Limb (tissue), 2 donors: Measurements from ENCODE around the gene TGFBR1.
A peak's percentile ranks its signal among the peaks of the same experiment; 100 is the strongest.

ENCODE experiments used
- DNase-seq, 2 donors: peaks; one replicate each; pipeline ENCODE4 v3.0.0-alpha.2; 2016; ENCODE audit errors: extremely low spot score in 2 of 2

TGFBR1 gene

GRCh38 chr9:99169982-99170761, 65.3 kb downstream of the TGFBR1 start:
- no peak for DNase-seq

DNA sequence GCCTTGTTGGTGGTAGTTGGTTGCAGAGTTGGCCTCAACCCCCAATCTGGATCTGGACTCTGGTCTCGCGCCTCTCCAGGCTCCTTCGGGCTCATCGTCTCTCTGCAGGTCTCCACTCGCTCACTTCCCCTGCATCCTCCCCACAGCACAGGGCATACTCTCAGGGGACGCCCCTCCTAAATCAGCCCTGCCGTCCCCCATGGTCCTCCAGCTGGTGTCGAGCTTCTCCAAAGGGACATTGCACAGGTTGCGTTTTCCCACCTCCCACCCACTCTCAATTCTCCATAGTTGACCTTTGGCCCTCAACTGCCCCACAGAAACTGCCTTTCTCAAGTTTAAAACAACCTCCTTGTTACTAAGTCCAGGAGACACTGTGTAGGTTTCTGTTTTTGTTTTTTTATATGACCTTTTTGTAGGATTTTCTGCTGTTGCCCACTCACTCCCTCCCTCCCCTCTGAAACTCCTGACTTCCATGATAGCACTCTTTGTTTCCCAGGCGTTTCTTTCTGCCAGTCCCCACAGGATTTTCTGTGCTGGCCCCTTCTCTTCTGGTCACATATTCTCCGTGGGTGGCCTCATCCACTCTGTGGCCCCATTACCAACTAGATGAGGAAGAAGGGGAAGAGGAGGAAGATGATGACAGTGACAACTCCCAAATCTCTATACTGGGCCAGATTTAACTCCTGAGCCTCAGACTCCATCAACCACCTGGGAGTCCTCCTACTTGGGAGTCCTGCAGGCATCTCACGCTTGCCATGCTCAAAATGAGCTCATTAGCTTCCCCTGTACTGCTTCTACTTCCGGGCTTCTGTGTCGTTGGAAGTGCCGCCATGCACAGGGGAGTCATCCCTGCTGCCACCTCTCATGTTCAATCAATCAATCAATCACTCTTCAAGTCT, 66.6 kb downstream of the TGFBR1 start:
- no peak for DNase-seq

DNA sequence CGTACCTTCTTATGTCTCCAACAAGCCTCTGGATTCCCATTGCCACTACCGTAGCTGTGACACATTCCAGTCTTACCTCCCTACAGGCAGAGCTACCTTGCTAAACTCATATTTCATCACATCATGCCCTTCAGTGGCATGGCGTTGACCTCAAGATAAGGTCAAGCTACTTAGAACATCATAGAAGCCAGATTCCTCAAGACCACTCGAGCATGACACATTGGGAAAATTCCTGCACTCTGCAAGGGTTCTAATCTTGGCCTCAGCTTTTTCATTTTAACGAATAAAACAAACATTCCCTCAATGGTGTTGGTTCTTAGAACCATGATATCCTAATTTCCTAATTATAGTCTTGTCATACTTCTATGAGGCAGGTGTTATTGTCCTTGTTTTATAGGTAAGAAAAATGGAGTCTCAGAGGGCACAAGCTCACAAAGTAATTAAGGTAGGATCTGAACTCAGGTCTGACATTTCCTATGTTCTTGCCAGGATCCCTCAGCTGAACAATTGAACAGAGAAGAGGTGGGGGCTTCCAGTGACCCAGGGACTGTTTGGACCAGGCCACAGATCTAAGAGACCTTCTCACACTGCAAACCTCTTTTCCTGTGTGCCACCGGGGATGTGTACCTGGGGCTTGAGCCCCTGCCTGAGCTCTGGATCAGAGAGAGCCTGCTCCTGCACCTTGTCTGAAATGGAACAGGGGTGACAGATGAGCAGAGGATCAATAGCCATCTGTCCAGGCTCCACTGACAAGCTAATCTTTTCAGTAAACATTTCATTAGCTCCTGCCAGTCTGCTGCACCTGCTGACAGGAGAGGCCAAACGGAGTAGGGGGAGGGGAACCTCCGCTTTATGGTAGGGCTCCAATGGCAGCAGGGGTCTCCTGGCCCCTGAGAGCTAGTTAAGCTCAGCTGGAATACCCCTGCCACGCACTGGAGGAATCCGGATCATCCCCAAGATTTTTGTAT, 67.5 kb downstream of the TGFBR1 start:
- DNase-seq = no peak

DNA sequence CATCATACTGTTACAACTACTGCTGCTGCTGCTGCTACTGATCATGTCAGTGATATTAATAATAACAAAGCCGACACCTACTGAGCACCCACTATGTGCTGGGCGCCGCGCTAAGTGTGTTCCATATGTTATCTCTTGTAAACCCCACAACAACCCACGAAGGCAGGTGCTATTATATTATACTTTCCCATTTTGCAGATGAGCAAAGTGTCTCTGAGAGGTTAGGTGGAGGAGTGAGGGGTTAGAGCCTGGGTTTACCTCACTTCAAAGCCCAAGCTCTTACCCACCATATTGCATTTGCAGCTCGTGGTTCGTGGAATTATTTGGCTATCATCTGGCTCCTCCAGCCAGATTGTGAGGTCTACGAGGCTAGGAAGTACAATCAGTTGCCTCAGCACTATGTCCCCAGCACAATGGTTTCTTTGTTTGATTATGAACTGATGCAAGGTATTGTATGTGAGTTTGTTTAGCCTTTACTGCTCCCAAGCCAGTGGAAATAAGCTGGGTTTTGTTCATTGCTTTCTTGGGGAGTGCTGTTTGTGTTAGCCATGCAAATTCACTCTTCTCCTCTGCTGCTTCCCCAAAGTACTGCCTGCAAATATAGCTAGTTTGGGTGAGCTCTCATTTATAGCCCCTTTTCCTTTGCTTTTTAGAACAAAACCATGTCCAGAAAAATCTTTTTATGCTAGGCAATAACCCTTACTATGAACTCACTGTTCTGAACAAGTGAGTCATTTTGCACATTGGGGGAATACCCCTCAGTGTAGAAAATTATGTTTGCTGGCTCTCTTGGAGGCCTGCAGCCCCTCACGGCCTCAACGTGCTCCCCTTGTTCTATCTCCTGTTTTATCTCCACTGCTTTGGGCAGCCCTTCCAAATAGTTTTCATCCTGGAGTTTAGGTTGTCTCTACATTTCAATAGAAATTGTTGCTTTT, 68.9 kb downstream of the TGFBR1 start:
- no peak for DNase-seq

DNA sequence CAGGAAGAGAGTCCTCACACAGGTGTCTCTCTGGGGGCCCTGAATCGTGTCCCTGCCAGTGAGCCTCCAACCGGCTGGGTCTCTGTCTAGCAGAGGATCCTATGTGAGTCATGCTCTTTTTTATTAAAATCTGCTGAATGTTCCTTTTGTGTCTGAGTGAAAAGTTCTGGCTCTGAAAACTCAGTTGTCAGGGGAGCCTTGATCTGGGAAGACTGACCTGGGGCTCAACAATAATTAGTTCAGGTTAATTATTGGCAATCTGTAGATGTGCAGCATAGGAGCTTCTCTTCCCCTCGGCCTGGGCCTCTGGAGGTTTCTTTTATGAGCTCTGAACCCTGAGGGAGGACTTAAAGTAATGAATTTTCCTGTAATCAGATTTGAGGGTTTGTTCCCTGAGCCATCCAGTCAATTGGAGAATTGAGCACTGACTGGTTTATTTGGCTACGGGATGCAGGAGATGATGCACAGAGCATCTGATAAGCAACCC, 71.7 kb downstream of the TGFBR1 start:
- no peak for DNase-seq

- no peak for DNase-seq
These were observed 72.9 kb downstream of the TGFBR1 start for GRCh38 chr9:99177576-99178366.

DNA sequence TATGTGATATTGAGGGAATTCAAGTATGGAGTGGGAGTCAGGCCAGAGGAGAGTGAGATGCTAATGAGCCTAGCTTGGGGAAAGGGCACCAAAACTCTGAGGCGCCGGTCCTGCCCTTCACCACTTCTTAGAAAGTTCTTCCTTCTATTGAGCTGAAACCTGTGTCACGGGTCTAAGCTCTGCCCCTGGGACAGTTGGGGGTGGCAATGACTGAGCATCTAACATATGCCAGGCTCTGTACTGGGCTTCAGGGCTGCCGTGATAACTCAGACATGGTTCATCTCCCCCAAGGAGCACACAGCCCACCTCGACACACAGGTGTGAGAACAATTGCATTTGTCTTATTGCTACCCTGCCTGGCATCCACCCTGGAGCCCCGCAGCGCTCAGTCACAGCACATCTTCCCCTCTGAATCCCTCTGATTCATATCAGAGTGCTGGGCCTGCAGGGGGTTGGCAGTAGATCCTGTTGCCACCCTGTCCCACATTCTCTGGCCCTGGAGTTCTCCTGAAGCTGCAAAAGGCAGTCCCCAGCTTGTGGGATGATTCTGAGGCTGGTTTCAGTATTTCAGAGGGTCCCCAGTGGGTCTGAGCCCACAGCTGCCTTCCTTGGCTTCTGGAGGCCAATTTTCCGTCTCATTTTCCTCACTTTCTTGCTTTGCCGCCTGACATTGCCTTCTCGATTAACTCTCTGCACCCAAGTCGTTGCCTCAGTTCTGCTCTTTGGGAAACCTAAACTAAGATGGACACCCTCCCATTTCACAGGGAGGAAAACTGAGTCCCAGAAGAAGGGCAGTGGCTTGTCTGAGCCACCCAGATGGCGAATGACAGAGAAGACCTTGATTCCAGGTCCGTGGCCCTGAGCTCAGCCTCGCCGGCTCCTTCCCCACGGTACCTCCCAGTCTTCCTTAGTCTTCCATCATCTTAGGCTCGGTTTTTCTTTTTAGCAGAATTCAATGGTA, 74.3 kb downstream of the TGFBR1 start:
- DNase-seq = no peak

GRCh38 chr9:99180199-99180598, 75.3 kb downstream of the TGFBR1 start:
- no peak for DNase-seq

DNA sequence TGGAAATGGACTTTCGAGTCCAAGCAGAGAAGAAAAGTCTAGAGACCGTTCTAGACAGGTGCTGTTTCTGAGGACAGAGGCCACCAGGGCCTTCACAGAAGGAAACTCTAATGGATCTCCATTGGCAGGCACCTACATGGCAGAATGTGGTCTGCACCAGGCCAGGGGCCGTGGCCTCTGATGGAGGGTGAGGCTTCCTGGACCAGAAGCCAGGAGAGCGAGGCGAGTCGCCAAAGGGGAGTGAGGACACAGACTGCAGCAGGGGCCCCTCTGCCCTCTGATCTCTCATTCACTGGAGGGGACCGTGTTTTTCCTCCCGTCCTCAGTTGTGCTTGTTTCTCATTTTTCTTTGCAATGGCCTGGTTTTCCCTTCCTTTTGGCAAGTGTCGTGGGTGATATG, 75.7 kb downstream of the TGFBR1 start:
- DNase-seq = no peak

GRCh38 chr9:99181206-99181605, 76.3 kb downstream of the TGFBR1 start:
- DNase-seq = no peak

GRCh38 chr9:99181621-99182020, 76.7 kb downstream of the TGFBR1 start:
- DNase-seq = no peak

- DNase-seq = no peak
These were observed 77.4 kb downstream of the TGFBR1 start for GRCh38 chr9:99182356-99182755.

DNA sequence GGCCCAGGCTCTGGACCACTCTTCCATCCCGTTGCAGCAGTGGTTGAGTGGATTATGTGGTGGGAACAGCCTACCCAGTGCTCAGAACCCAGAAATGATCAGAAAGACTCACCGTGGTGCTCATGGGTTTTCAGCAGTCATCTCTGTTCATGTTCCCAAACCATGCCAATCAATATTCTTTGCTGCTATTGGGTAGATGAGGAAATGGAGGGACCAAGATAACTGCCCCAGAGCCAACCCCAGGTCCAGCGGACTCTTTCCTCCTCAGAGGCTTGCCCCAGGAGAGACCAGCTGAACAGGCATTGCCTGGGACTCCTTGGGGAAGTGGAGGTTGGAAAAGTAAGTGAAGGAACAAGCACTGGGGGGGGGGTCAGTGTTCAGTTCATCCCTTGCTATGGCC, 78.7 kb downstream of the TGFBR1 start:
- no peak for DNase-seq

GRCh38 chr9:99184110-99184474, 79.2 kb downstream of the TGFBR1 start:
- DNase-seq = no peak

DNA sequence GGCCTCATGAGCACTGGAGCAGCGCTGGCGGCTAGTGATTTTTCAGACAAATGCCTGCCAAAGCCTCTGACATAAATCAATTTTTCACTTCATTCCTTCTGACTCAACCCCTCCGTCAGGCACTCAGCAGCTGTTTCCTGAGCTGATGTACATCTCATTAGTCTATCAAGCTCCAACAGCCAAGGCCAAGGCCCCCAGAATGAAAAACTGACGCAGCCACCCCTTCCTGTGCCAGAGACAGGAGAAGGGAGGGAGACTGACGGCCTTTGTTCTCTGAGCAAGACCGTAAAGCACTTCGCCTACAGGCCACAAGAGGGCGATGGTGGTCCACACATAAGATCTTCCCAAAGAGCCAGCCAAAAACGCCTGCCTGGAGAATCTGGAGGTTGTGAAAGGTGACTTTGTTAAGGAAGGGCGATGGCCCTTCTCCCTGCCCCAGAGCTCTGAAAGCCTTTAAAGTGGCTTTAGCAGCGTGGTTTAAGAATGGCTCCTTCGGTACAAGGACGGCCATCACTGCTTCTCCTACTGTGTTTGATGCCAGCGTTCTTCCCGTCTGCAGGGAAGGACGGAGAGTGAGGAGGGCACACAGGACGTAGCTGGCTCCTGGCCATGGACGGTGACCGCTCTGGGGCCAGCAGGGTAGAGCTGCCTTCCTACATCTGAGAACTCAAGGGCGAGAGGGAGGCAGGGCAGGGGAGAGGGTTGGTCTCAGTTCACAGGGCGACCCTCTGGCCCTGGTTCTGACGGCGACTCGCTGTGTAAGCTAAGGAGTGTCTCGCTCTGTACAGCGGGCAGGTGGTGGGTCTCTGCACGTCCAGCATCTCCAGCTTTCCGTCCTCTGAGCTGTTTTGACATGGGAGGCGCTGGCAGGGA, 79.8 kb downstream of the TGFBR1 start:
- DNase-seq = peak; percentile 90

DNA sequence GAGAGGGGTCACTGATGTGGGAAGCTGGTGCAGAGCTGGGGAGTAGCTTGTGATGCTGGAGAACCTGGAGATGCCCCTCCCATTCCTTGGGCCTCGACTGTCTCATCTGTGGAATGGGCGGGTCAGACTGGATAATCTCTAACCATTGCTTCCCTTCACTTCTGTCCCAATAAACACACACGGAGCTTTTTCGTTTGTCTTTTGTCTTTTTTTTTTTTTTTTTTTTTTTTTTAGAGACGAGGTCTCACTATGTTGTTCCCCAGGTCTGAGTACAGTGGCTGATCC, 80.4 kb downstream of the TGFBR1 start:
- no peak for DNase-seq

- DNase-seq = no peak
These were observed 81.0 kb downstream of the TGFBR1 start for GRCh38 chr9:99185934-99186333.

DNA sequence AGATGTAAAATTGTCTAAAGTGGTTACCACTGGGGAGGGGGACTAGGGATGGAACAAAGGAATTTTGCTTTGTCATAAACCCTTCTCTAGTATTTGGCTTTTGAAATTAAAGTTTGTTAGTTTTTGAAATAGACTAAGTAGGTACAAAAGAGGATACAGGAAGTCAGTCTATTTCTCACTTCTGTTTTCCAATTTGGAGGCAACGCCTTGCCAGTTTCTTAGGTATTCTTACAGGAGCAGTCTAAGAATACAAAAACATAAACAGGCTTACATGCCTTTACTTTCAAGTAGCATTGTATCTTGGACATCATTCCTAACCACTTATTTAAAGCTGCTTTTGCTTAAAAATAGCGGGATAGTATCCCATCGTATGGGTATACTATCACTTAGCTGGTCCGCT, 82.4 kb downstream of the TGFBR1 start:
- DNase-seq = no peak
